ENCODE results near the gene ZNRD2. TPM values are rescaled to one million over a fixed set of nuclear protein-coding genes. Genes with fewer than 3 reads are reported as not detected.
"Not testable (repeated sequence)": the region's sequence is repeated elsewhere in the genome, so short reads cannot be mapped to it uniquely, and the experiment has no call there.

The ZNRD2 gene, protein sequence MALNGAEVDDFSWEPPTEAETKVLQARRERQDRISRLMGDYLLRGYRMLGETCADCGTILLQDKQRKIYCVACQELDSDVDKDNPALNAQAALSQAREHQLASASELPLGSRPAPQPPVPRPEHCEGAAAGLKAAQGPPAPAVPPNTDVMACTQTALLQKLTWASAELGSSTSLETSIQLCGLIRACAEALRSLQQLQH
- total RNA-seq = 10 to 100 TPM; 34.0 to 83.4 (median 51.2) TPM
- 100 to 1,000 TPM in 2 of 3 donors, 1 to 10 TPM in 1; 9.4 to 135 (median 120) TPM for polyA plus RNA-seq
- long read RNA-seq, donor 1, transcript SSSCA1-206 (3 exons, 879 nt) = minor isoform, 15 of 58 reads
- long read RNA-seq, donor 1, transcript SSSCA1-201 (4 exons, 698 nt) = major isoform, 39 of 58 reads
- long read RNA-seq, donor 1, partial matches to known transcripts = 0 of 58 reads
- long read RNA-seq, donor 1, other reads (novel, unspliced or antisense) = 0 of 58 reads
- long read RNA-seq, donor 2, transcript SSSCA1-201 (4 exons, 698 nt) = major isoform, 14 of 31 reads
- long read RNA-seq, donor 2, transcript SSSCA1-206 (3 exons, 879 nt) = minor isoform, 10 of 31 reads
- long read RNA-seq, donor 2, partial matches to known transcripts = 5 of 31 reads
- long read RNA-seq, donor 2, other reads (novel, unspliced or antisense) = 0 of 31 reads
- long read RNA-seq, donor 3, transcript SSSCA1-201 (4 exons, 698 nt) = major isoform, 16 of 19 reads
- long read RNA-seq, donor 3, partial matches to known transcripts = 0 of 19 reads
- long read RNA-seq, donor 3, other reads (novel, unspliced or antisense) = 0 of 19 reads
- long read RNA-seq, donor 4, transcript SSSCA1-201 (4 exons, 698 nt) = major isoform, 33 of 39 reads
- long read RNA-seq, donor 4, transcript SSSCA1-206 (3 exons, 879 nt) = minor isoform, 6 of 39 reads
- long read RNA-seq, donor 4, partial matches to known transcripts = 0 of 39 reads
- long read RNA-seq, donor 4, other reads (novel, unspliced or antisense) = 0 of 39 reads
- long read RNA-seq, donor 5, transcript SSSCA1-201 (4 exons, 698 nt) = major isoform, 41 of 67 reads
- long read RNA-seq, donor 5, transcript SSSCA1-206 (3 exons, 879 nt) = minor isoform, 6 of 67 reads
- long read RNA-seq, donor 5, partial matches to known transcripts = 1 of 67 reads
- long read RNA-seq, donor 5, other reads (novel, unspliced or antisense) = 18 of 67 reads
- long read RNA-seq, donor 6, transcript SSSCA1-201 (4 exons, 698 nt) = major isoform, 30 of 30 reads
- long read RNA-seq, donor 6, partial matches to known transcripts = 0 of 30 reads
- long read RNA-seq, donor 6, other reads (novel, unspliced or antisense) = 0 of 30 reads
- long read RNA-seq, donor 7, transcript SSSCA1-206 (3 exons, 879 nt) = minor isoform, 7 of 28 reads
- long read RNA-seq, donor 7, transcript SSSCA1-201 (4 exons, 698 nt) = major isoform, 17 of 28 reads
- long read RNA-seq, donor 7, partial matches to known transcripts = 0 of 28 reads
- long read RNA-seq, donor 7, other reads (novel, unspliced or antisense) = 0 of 28 reads
- long read RNA-seq, donor 8, transcript SSSCA1-201 (4 exons, 698 nt) = major isoform, 22 of 41 reads
- long read RNA-seq, donor 8, transcript SSSCA1-206 (3 exons, 879 nt) = minor isoform, 14 of 41 reads
- long read RNA-seq, donor 8, transcript SSSCA1-204 (2 exons, 532 nt) = minor isoform, 5 of 41 reads
- long read RNA-seq, donor 8, partial matches to known transcripts = 0 of 41 reads
- long read RNA-seq, donor 8, other reads (novel, unspliced or antisense) = 0 of 41 reads
- long read RNA-seq, donor 9, transcript SSSCA1-206 (3 exons, 879 nt) = minor isoform, 5 of 23 reads
- long read RNA-seq, donor 9, transcript SSSCA1-201 (4 exons, 698 nt) = major isoform, 12 of 23 reads
- long read RNA-seq, donor 9, partial matches to known transcripts = 5 of 23 reads
- long read RNA-seq, donor 9, other reads (novel, unspliced or antisense) = 0 of 23 reads
- long read RNA-seq, donor 10, transcript SSSCA1-201 (4 exons, 698 nt) = major isoform, 11 of 20 reads
- long read RNA-seq, donor 10, transcript SSSCA1-206 (3 exons, 879 nt) = minor isoform, 8 of 20 reads
- long read RNA-seq, donor 10, partial matches to known transcripts = 0 of 20 reads
- long read RNA-seq, donor 10, other reads (novel, unspliced or antisense) = 0 of 20 reads

DNA sequence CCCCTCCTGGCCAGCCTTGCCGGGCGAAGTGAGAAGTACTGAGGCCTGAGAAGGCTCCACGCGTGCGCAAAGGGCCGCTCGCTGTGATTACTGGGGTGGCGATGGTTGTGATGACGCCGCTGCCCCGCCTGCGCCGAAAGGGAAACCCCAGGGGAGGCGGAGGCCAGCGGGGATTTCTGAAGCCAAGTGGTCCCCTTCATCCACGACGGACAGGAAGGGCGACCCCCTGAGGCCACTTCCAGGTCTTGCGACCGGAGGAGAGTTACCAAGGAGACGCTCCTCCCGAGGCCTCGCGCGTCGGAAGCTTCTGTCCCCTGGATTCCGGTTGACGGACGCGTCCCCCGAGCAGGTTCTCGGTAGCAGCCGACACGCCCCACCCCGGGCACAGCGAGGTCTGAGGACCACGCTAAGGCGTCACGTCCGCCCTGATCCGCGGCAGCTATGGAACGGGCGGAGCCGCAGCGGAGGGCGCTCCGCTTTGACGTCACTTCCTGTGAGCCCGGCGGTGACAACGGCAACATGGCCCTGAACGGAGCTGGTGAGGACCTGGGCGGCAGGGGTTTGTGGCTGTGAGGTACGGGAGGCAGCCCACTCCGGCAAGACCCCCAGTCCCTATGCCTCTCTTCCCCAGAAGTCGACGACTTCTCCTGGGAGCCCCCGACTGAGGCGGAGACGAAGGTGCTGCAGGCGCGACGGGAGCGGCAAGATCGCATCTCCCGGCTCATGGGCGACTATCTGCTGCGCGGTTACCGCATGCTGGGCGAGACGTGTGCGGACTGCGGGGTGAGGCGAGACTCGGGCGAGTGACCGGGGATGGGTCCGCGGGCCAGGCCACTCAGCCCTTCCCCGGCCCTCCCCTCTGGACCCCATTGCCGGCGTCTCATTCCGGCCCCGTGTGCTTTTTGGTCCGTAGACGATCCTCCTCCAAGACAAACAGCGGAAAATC is at the start of gene ZNRD2:
Gene ZNRD2, plus strand, starts transcription at position 505 of the 946 bp plus-strand sequence. Its CDS starts 15 bp downstream, at position 520.
- peak within 1 kb of the TSS; percentile 84 to 97 (median 94) for H3K27ac ChIP-seq
- peaks cover 0 to 3% of the 10 kb centered on the region in 2 donors for H3K36me3 ChIP-seq (replicated peaks in 1 of 2)
- no peaks in the 10 kb centered on the region for H3K27me3 ChIP-seq
- peak in 1 of 2 donors; percentile 76 for TF ChIP-seq POLR2A (IDR thresholded peaks at IDR 0.05)
- TF ChIP-seq, protein P1, sequence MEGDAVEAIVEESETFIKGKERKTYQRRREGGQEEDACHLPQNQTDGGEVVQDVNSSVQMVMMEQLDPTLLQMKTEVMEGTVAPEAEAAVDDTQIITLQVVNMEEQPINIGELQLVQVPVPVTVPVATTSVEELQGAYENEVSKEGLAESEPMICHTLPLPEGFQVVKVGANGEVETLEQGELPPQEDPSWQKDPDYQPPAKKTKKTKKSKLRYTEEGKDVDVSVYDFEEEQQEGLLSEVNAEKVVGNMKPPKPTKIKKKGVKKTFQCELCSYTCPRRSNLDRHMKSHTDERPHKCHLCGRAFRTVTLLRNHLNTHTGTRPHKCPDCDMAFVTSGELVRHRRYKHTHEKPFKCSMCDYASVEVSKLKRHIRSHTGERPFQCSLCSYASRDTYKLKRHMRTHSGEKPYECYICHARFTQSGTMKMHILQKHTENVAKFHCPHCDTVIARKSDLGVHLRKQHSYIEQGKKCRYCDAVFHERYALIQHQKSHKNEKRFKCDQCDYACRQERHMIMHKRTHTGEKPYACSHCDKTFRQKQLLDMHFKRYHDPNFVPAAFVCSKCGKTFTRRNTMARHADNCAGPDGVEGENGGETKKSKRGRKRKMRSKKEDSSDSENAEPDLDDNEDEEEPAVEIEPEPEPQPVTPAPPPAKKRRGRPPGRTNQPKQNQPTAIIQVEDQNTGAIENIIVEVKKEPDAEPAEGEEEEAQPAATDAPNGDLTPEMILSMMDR (IDR thresholded peaks at IDR 0.05) = peak in 5 of 6 experiments; percentile 39 to 60 (median 49)
- peak; percentile 96 to 99 (median 99) for DNase-seq
- peaks cover 58 to 71% of the 10 kb centered on the region in 2 donors for H3K4me1 ChIP-seq (replicated peaks in 1 of 2)
- peak within 1 kb of the TSS; percentile 18 to 87 (median 69) for H3K4me3 ChIP-seq
- no peaks in the 10 kb centered on the region for H3K9me3 ChIP-seq (replicated peaks in 1 of 3)
- intact Hi-C loops (cut with DNase I) = loop anchor here in 1 of 2 donors (5.0 kb wide), 1 partner anchor 42 kb away; the partner anchor contains the start of gene MAP3K11
- WGBS, 4 donors = 0 to 3% (median 0%) methylated on average over 13 to 89 of the region's 89 CpGs

DNA sequence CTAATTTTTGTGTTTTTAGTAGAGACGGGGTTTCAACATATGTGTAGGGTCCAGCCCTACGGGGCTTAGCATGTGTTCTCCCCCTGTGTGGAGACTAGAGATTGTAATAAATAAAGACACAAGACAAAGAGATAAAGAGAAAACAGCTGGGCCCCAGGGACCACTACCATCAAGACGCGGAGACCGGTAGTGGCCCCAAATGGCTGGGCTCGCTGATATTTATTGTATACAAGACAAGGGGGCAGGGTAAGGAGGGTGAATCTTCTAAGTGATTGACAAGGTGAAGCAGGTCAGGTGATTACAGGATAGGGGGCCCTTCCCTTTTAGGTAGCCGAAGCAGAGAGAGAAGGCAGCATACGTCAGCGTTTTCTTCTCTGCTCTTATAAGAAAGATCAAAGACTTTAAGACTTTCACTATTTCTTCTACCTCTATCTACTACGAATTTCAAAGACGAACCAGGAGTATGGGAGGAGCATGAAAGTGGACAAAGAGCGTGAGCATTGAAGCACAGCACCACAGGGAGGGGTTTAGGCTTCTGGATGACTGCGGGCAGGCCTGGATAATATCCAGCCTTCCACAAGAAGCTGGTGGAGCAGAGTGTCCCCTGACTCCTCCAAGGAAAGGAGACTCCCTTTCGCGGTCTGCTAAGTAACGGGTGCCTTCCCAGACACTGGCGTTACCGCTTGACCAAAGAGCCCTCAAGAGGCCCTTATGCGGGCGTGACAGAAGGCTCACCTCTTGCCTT is 48.3 kb upstream of the ZNRD2 start:
- peaks cover 17 to 23% of the 10 kb centered on the region in 2 donors for H3K4me1 ChIP-seq (replicated peaks in 1 of 2)
- 84 to 89% (median 88%) methylated on average over 20 of the region's 20 CpGs for WGBS, 4 donors
- intact Hi-C loops (cut with DNase I); H3K9me3 ChIP-seq (replicated peaks in 1 of 3); H3K27me3 ChIP-seq; H3K4me3 ChIP-seq; DNase-seq; H3K36me3 ChIP-seq (replicated peaks in 1 of 2); H3K27ac ChIP-seq: not testable (repeated sequence)

DNA sequence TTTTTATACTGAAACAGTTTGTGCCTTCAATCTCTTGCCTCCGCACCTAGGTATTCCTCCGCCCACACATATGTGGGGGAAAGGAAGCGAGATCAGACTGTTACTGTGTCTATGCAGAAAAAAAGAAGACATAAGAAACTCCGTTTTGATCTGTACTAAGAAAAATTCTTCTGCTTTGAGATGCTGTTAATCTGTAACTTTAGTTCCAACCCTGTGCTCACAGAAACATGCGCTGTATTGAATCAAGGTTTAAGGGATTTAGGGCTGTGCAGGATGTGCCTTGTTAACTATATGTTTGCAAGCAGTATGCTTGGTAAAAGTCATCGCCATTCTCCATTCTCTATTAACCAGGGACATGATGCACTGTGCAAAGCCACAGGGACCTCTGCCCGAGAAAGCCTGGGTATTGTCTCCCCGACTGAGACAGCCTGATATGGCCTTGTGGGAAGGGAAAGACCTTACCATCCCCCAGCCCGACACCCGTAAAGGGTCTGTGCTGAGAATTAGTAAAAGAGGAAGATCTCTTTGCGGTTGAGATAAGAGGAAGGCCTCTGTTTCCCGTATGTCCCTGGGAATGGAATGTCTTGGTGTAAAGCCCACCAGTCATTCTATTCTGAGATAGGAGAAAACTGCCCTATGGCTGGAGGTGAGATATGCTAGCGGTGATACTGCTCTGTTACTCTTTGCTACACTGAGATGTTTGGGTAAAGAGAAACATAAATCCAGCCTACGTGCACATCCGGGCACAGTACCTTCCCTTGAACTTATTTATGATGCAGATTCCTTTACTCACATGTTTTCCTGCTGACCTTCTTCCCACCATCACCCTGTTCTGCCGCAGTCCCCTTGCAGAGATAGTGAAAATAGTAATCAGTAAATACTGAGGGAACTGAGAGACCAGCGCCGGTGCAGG is 47.3 kb upstream of the ZNRD2 start:
- H3K4me3 ChIP-seq; H3K9me3 ChIP-seq (replicated peaks in 1 of 3); H3K27me3 ChIP-seq; intact Hi-C loops (cut with DNase I); H3K27ac ChIP-seq: not testable (repeated sequence)
- 67 to 70% (median 70%) methylated on average over 16 to 18 of the region's 18 CpGs for WGBS, 4 donors
- DNase-seq = peak in 1 of 7 donors; percentile 14
- Histone ChIP-seq H3K4me1 (replicated peaks in 1 of 2) (peaks cover 17 to 24% of the 10 kb centered on the region in 2 donors), H3K36me3 (replicated peaks in 1 of 2) (peaks cover 0 to 20% of the 10 kb centered on the region in 2 donors)

DNA sequence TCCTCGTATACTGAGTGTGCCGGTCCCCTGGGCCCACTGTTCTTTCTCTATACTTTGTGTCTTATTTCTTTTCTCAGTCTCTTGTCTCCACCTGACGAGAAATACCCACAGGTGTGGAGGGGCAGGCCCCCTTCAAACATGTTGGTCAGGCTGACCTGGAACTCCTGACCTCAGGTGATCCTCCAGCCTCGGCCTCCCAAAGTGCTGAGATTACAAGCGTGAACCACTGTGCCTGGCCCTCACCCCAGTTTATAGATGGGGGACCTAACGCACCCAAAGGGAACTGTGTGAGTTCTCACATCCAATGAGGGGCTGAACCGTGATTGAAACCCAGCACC is 46.7 kb upstream of the ZNRD2 start:
- H3K4me3 ChIP-seq; H3K9me3 ChIP-seq (replicated peaks in 1 of 3); intact Hi-C loops (cut with DNase I); H3K27ac ChIP-seq; H3K27me3 ChIP-seq: not testable (repeated sequence)
- 90 to 94% (median 92%) methylated on average over 6 to 7 of the region's 7 CpGs for WGBS, 4 donors
- peaks cover 0 to 25% of the 10 kb centered on the region in 2 donors for H3K36me3 ChIP-seq (replicated peaks in 1 of 2)
- DNase-seq = peak in 1 of 7 donors; percentile 10
- peaks cover 17 to 27% of the 10 kb centered on the region in 2 donors for H3K4me1 ChIP-seq (replicated peaks in 1 of 2)
